H9 (cell line): ENCODE data around the gene FKBP11. TPM values are rescaled to one million over a fixed set of nuclear protein-coding genes. Genes with fewer than 3 reads are reported as not detected.

Experiments used
- DNase-seq: peaks from one replicate; pipeline ENCODE4 v3.0.0-alpha.2; 2017
- H2AFZ ChIP-seq: one replicate; pipeline ENCODE4 v1.6.1; 2013; ENCODE audit warnings: mild to moderate bottlenecking, low read length, control low read depth, moderate library complexity
- H2AK5ac ChIP-seq: 2 replicates; pipeline ENCODE4 v1.6.1; 2013; ENCODE audit warnings: low read length, control low read depth, mixed read lengths; ENCODE audit not compliant: insufficient read length
- H2BK120ac ChIP-seq: one replicate; pipeline ENCODE4 v1.6.1; 2013; ENCODE audit warnings: low read depth, mild to moderate bottlenecking, low read length, control low read depth, inconsistent platforms; ENCODE audit not compliant: poor library complexity, severe bottlenecking
- H2BK12ac ChIP-seq: 2 replicates; pipeline ENCODE4 v1.6.1; 2013; ENCODE audit warnings: low read length, control low read depth, mixed read lengths, low read depth; ENCODE audit not compliant: insufficient read length
- H2BK15ac ChIP-seq: 2 replicates; pipeline ENCODE4 v1.6.1; 2013; ENCODE audit warnings: low read depth, low read length, control low read depth
- H2BK20ac ChIP-seq: one replicate; pipeline ENCODE4 v1.6.1; 2013; ENCODE audit warnings: low read depth, mild to moderate bottlenecking, low read length, control low read depth, inconsistent platforms; ENCODE audit not compliant: poor library complexity, severe bottlenecking
- H2BK5ac ChIP-seq: 2 replicates; pipeline ENCODE4 v1.6.1; 2013; ENCODE audit warnings: low read length, control low read depth, mixed read lengths; ENCODE audit not compliant: insufficient read length
- H3K14ac ChIP-seq: 2 replicates; pipeline ENCODE4 v1.6.1; 2013; ENCODE audit warnings: low read length, control low read depth; ENCODE audit not compliant: insufficient read depth
- H3K18ac ChIP-seq: 2 replicates; pipeline ENCODE4 v1.6.1; 2013; ENCODE audit warnings: low read depth, mild to moderate bottlenecking, mixed read lengths, low read length, control low read depth; ENCODE audit not compliant: insufficient read length
- H3K23ac ChIP-seq: 2 replicates; pipeline ENCODE4 v1.6.1; 2013; ENCODE audit warnings: low read length, control low read depth, mixed read lengths, low read depth; ENCODE audit not compliant: insufficient read length
- H3K23me2 ChIP-seq: 2 replicates; pipeline ENCODE4 v1.6.1; 2013; ENCODE audit warnings: low read depth, mild to moderate bottlenecking, mixed read lengths, low read length, control low read depth; ENCODE audit not compliant: insufficient read length, poor library complexity, severe bottlenecking
- H3K27ac ChIP-seq: 2 replicates; pipeline ENCODE4 v1.5.1; 2013; ENCODE audit warnings: low read length, control low read depth, mixed read lengths, low read depth; ENCODE audit not compliant: insufficient read length
- H3K27me3 ChIP-seq: 2 replicates; pipeline ENCODE4 v1.6.1; 2013; ENCODE audit warnings: low read length, control low read depth, inconsistent platforms; ENCODE audit not compliant: insufficient read depth
- H3K4ac ChIP-seq: 2 replicates; pipeline ENCODE4 v1.6.1; 2013; ENCODE audit warnings: low read depth, mild to moderate bottlenecking, control low read depth, inconsistent platforms, low read length, moderate library complexity
- H3K4me1 ChIP-seq: 2 replicates; pipeline ENCODE4 v1.6.1; 2013; ENCODE audit warnings: low read length, control low read depth, inconsistent platforms; ENCODE audit not compliant: insufficient read depth
- H3K4me2 ChIP-seq: 2 replicates; pipeline ENCODE4 v1.6.1; 2013; ENCODE audit warnings: low read length, control low read depth, mixed read lengths; ENCODE audit not compliant: insufficient read length, insufficient read depth
- H3K56ac ChIP-seq: 2 replicates; pipeline ENCODE4 v1.6.1; 2013; ENCODE audit warnings: low read depth, mild to moderate bottlenecking, mixed read lengths, low read length, control low read depth; ENCODE audit not compliant: insufficient read length
- H3K79me1 ChIP-seq: 2 replicates; pipeline ENCODE4 v1.6.1; 2013; ENCODE audit warnings: low read depth, mild to moderate bottlenecking, moderate library complexity, low read length, control low read depth, inconsistent platforms; ENCODE audit not compliant: insufficient read depth, poor library complexity, severe bottlenecking
- H3K79me2 ChIP-seq: 2 replicates; pipeline ENCODE4 v1.6.1; 2013; ENCODE audit warnings: low read length, control low read depth, inconsistent platforms; ENCODE audit not compliant: insufficient read depth
- H3K9ac ChIP-seq: 2 replicates; pipeline ENCODE4 v1.6.1; 2013; ENCODE audit warnings: low read length, control low read depth, mixed read lengths; ENCODE audit not compliant: insufficient read length; ENCODE audit errors: extremely low read depth
- H3K9me3 ChIP-seq: one replicate; pipeline ENCODE4 v1.6.1; 2013; ENCODE audit warnings: low read depth, low read length, inconsistent platforms; ENCODE audit not compliant: control insufficient read depth
- H3T11ph ChIP-seq: one replicate; pipeline ENCODE4 v1.6.1; 2013; ENCODE audit warnings: mild to moderate bottlenecking, low read length, control low read depth, inconsistent platforms
- H4K20me1 ChIP-seq: one replicate; pipeline ENCODE4 v1.6.1; 2013; ENCODE audit not compliant: control insufficient read depth, insufficient read length, insufficient read depth
- H4K5ac ChIP-seq: 2 replicates; pipeline ENCODE4 v1.6.1; 2013; ENCODE audit warnings: low read depth, mild to moderate bottlenecking, mixed read lengths, low read length, control low read depth; ENCODE audit not compliant: insufficient read length
- H4K8ac ChIP-seq: replicated peaks from 2 replicates; pipeline ENCODE4 v1.6.1; 2013; ENCODE audit warnings: low read length, control low read depth, mixed read lengths, low read depth; ENCODE audit not compliant: insufficient read length
- H4K91ac ChIP-seq: 2 replicates; pipeline ENCODE4 v1.6.1; 2013; ENCODE audit warnings: low read depth, mild to moderate bottlenecking, moderate library complexity, mixed read lengths, low read length, control low read depth; ENCODE audit not compliant: insufficient read length
- H3K27ac Mint-ChIP-seq, 3 experiments: 2 replicates in 2 of 3; 3 replicates in 1 of 3; pipeline ENCODE4 v1.8.0; 2020 to 2021; ENCODE audit warnings: mixed read lengths in 3 of 3, mild to moderate bottlenecking in 1 of 3, moderate library complexity in 1 of 3
- H3K27me3 Mint-ChIP-seq: 2 replicates; pipeline ENCODE4 v1.8.0; 2021; ENCODE audit warnings: low read depth, mild to moderate bottlenecking, moderate library complexity, mixed read lengths
- H3K36me3 Mint-ChIP-seq, 3 experiments: 2 replicates in 2 of 3; 3 replicates in 1 of 3; pipeline ENCODE4 v1.8.0; 2020 to 2021; ENCODE audit warnings: low read depth in 3 of 3, mixed read lengths in 3 of 3; ENCODE audit not compliant: insufficient read depth in 1 of 3
- H3K4me1 Mint-ChIP-seq, 2 experiments: 2 replicates each; pipeline ENCODE4 v1.8.0; 2020; ENCODE audit warnings: mixed read lengths in 2 of 2
- H3K4me3 Mint-ChIP-seq, 2 experiments: 2 replicates in 1 of 2; 3 replicates in 1 of 2; pipeline ENCODE4 v1.8.0; 2020 to 2021; ENCODE audit warnings: mild to moderate bottlenecking in 2 of 2, mixed read lengths in 2 of 2, moderate library complexity in 1 of 2
- H3K9me3 Mint-ChIP-seq, 2 experiments: 2 replicates in 1 of 2; 3 replicates in 1 of 2; pipeline ENCODE4 v1.8.0; 2020; ENCODE audit warnings: mild to moderate bottlenecking in 2 of 2, mixed read lengths in 2 of 2, moderate library complexity in 1 of 2
- CTCF ChIP-seq: fragments of 200-600 bp; sonication (generic); conservative IDR thresholded peaks from 3 replicates; pipeline ENCODE4 v1.8.0; 2021; ENCODE audit warnings: antibody characterized with exemption, mild to moderate bottlenecking
- WGBS: extraction: QIAGEN DNeasy Blood & Tissue Kit; methylation state at CpG from one replicate; pipeline ENCODE4 v1.1.7; 2013; ENCODE audit warnings: missing lambda C conversion rate, low lambda C conversion rate, mixed read lengths; ENCODE audit not compliant: insufficient read length; ENCODE audit errors: extremely low coverage; 5-methylcytosine and 5-hydroxymethylcytosine counted together
- total RNA-seq: library from RNA; stranded (reverse); gene quantifications from 2 replicates; pipeline ENCODE4 v1.2.1, GENCODE V29; 2021

Gene FKBP11
- total RNA-seq, 1 experiment from 2014 or later: 40.8 TPM

- Histone ChIP-seq H4K20me1 (no peaks in the 10 kb centered on the region), H3K23me2 (no peaks in the 10 kb centered on the region), H2BK12ac (no peak overlapping the region), H4K91ac (no peak overlapping the region), H3K56ac (no peak overlapping the region), H3K4ac (no peak overlapping the region), H3K27ac (no peak overlapping the region), H3K14ac (no peak overlapping the region), H3K79me1 (no peaks in the 10 kb centered on the region), H3K4me1 (peaks cover 4% of the 10 kb centered on the region; the same call in 1 of the 2 replicates), H3K79me2 (no peaks in the 10 kb centered on the region), H3K4me2 (peak overlapping the region; percentile 42), H3K18ac (no peak overlapping the region), H3T11ph (no peak overlapping the region), H3K27me3 (no peaks in the 10 kb centered on the region), H3K23ac (no peak overlapping the region), H4K8ac (no peak overlapping the region), H2BK20ac (no peak overlapping the region), H3K9ac (no peak overlapping the region), H2BK5ac (no peak overlapping the region), H3K9me3 (no peaks in the 10 kb centered on the region), H2AK5ac (no peak overlapping the region), H2BK120ac (no peak overlapping the region), H2AFZ (peak overlapping the region; percentile 60), H2BK15ac (no peak overlapping the region), H4K5ac (no peak overlapping the region)
- Mint-ChIP-seq H3K27me3 (peaks cover 17% of the 10 kb centered on the region), H3K9me3 (no peaks in the 10 kb centered on the region), H3K36me3 (no peaks in the 10 kb centered on the region), H3K4me1 (peaks cover 28 to 47% of the 10 kb centered on the region in 2 experiments), H3K4me3 (peak overlapping the region; percentile 37 to 54), H3K27ac (peak overlapping the region in 1 of 3 experiments; percentile 38; a peak in 3 of 7 replicates)
- TF ChIP-seq CTCF: no peak
- WGBS: no CpG with 5 or more reads among the region's 9 CpGs
- no peak for DNase-seq
These were observed 43.5 kb downstream of the FKBP11 start for GRCh38 chr12:48881686-48882314.
